ENCODE measurements around the gene CPEB2.
"Not testable (repeated sequence)": the region's sequence is repeated elsewhere in the genome, so short reads cannot be mapped to it uniquely, and the experiment has no call there.

CPEB2 gene

DNA sequence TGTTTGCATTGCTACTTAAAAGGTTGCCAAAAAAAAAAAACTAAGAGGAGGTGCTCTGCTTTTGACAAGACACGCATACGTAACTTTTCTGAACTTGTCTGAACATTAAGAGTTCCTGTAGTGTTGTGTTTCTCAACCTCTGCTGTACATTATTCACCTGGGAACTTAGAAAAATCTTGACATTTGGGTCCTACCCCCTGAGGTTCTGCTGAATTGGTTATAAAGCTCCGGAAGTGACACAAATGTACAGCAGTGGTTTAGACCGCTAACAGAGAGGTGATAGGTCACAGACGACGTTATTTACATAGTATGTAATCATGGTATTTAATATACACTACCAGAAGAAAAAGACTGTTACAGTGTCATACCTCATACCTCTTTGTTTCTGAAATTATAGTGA lies 61.1 kb downstream of the CPEB2 start:
- DNase-seq, result no peak

DNA sequence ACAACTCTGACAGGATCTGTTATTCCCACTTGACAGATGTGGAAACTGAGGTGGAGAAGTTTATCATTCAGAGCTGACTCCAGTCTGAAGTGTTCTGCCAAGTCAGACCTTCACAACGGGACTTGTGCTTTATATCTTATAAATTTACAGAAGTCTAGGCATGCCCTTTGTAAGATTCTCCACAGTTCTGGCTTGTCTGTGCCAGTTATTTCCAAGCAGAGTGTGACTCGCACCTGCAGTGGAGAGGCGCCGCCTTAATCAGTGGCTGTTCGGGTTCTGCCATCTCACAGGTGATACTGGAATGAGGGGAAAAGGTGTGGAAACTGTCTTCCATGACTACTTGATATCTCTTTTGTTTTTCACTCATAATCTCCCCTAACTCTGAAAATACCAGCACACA lies 63.2 kb downstream of the CPEB2 start:
- no peak for DNase-seq

DNA sequence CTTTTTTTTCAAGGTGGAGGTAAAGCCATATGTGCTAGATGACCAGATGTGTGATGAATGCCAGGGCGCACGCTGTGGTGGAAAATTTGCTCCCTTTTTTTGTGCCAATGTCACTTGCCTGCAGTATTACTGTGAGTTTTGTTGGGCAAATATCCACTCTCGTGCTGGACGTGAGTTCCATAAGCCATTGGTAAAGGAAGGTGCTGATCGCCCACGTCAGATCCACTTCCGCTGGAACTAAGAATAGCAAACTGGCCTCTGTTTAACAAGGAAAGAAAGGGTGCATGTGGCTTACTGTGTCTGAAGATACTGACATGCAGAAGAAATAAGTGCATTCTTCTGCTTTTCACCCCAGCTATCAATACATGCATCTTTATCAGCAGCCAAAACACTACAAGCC lies 63.9 kb downstream of the CPEB2 start:
- no peak for DNase-seq

DNA sequence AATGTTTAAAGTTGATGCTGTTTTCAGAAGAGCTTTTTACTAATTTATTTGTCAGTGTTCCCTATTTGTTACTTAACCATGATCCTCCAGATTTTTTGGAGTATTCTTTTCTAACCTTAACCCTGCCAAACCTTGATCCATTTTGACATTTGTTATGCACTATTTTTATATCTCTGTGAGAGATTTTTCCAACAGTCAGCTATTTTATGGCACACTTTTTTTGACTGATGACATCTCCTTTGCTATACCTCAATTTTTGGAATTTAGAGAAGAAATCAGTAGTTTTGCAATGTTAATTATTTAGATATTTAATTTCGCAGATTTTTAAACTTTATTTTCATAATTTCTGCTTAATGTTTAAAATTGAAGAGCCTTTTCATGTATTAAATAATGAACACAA lies 66.0 kb downstream of the CPEB2 start:
- DNase-seq, result no peak

DNA sequence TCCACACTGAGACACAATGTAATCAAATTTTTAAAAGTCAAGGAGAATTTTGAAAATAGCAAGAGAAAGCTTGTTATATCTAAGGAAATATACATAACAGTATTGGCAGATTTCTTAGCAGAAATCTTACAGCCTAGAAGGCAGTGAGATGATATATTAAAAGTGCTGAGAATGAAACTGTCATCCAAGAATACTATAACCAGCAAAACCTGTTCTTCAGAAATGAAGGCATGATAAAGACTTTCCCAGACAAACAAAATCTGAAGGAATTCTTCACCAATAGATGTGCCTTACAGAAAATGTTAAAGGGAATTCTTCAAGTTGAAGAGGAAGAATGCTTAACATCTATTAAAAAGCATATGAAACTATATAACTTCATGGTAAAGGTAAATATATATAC lies 73.6 kb downstream of the CPEB2 start:
- DNase-seq, result no peak

DNA sequence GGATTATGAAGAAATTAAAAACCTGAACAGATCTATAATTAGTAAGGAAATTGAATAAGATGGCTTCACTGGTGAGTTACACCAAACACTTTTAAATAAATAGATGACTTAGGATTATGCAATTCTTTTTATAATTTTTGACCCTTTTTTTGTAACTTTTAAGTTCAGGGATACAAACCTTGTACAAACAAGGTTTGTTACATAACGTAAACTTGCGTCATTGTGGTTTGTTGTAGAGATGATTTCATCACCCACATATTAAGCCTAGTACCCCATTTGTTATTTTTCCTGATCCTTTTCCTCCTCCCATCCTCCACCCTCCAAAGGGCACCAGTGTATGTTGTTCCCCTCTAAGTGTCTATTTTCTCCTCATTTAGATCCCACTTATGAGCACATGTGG lies 75.7 kb downstream of the CPEB2 start:
- no peak for DNase-seq

DNA sequence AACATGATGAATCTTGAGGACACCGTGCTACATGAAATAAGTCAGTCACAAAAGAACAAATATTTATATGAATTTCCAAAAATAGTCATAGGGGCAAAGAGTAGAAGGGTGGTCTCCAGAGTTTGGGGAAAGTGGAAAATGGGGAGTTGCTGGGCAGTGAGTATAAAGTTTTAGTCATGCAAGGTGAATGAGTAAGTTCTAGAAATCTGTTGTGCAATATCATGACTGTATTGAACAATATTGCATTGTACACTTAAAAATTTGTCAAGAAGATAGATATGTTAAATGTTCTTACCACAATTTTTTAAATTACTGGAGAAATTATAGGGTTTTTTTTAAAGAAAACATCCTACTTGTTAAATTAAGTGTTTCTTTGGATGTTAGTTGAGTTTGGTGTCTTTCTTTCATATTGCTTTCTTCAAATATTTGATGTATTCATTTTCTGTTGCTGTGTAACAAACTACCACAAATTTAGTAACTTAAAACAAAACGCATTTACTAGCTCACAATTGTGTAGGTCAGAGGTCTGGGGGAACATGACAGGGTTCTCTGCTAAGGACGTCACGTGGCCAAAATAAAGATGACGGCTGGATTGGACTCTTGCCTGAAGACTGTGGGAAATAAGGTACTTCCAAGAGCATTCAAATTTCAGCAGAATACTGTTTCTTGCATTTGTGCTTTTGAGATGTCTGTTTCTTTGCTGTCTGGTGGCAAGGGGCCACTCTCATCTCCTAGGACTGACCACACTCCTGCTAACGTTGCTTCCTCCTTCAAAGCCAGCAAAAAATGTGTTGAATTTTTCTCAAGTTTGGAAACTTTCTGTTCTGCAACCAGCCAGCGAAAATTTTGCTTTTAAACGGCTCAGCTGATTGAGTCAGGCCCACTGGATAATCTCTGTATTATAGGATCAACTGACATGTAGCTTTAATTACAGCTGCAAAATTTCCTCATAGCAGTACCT lies 76.7 kb downstream of the CPEB2 start:
- DNase-seq, result no peak

DNA sequence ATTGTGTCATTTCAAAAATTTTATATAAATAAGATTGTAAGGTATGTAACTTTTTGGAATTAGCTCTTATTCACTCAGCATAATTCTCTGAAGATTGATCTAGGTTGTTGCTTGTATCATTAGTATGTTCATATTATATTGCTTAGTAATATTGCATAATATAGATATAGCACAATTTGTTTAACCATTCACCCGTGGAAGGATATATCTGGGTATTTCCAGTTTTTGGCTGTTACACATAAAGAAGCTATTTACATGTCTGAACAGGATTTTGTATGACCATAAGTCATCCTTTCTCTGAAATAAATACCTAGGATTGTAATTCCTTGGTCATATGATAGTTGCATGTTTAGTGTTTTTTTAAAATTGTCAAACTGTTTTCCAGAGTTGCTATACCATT lies 82.5 kb downstream of the CPEB2 start:
- no peak for DNase-seq

DNA sequence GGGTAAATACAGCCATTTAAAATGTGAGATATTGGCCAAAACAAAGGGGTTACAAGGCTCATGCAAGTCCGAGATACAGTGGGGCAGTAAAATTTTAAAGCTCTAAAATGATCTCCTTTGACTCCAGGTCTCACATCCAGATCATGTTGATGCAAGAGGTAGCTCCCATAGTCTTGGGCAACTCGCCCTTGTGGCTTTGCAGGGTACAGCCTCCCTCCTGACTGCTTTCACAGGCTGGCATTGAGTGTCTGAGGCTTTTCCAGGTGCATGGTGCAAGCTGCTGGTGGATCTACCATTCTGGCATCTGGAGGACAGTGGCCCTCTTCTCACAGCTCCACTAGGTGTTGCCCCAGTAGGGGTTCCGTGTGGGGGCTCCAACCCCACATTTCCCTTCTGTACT lies 83.5 kb downstream of the CPEB2 start:
- DNase-seq, result not testable (repeated sequence)

DNA sequence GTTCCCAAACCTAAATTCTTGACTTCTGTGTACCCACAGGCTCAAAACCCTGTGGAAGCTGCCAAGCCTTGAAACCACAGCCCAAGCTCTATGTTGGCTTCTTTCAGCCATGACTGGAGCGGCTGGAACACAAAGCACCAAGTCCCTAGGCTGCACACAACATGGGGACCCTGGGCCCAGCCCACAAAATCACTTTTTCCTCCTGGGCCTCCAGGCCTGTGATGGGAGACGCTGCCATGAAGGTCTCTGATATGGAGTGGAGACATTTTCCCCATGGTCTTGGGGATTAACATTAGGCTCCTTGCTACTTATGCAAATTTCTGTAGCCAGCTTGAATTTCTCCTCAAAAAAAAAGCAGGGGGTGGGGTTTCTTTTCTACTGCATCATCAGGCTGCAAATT lies 84.0 kb downstream of the CPEB2 start:
- DNase-seq, result not testable (repeated sequence)

DNA sequence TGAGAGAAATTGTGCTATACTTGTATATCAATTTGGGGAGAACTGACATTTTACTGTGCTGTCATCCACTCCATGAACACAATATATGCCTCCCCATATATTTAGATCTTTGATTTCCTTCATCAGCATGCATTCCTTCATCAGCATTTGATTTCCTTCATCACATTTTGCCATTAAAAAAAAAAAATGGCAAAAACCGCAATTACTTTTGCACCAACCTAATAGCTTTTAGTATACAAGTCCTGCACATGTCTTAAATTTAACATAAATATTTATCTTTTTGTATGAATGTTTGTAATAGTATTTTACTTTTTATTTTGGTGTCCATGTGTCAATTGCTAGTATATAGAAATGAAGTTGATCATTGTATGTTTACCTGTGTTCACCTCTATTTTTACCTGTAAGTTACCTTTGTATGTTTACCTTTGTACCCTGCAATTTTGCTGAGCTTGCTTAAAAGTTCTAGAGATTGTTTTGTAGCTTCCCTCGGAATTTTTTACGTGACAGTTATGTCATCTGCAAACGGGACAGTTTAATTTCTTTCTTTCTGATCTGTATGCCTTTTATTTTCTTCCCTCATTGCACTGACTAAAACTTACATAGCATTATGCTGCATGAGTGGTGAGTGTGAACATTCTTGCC lies 86.2 kb downstream of the CPEB2 start:
- no peak for DNase-seq

DNA sequence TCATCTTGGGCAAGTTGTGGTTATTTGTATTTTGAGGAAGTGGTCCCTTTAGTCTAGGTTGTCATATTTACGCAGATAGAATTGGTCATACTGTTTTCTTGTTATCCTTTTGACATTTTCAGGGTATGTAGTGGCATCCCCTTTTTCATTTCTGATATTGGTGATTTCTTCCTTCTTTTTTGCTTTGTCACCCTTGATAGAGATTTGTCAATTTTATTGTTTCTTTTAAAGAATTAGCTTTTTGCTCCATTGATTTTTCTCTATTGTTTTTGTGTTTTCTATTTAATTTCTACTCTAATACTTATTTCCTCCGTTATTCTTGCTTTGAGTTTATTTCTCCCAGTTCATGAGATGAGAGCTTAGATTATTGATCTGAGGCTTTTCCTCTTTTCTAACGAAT lies 87.7 kb downstream of the CPEB2 start:
- DNase-seq, result no peak

DNA sequence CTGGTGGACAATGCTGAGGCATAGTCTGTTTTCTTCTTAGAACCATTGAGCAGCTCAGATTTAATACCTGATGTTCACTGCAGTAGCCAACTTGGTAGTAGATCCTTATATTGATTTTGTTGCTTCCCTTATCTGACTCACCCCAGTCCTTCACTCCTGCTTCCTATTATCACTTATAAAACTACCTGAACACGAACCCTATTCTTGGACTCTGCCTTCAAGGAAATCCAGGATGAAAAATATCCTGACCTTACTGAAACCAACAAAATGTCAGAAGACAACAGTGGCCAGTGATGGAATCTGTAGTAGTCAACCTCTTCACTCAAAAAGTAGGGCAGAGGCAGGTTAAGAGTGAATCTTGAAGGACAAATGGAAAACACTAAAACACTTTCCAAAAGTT lies 98.1 kb downstream of the CPEB2 start:
- DNase-seq, result no peak

DNA sequence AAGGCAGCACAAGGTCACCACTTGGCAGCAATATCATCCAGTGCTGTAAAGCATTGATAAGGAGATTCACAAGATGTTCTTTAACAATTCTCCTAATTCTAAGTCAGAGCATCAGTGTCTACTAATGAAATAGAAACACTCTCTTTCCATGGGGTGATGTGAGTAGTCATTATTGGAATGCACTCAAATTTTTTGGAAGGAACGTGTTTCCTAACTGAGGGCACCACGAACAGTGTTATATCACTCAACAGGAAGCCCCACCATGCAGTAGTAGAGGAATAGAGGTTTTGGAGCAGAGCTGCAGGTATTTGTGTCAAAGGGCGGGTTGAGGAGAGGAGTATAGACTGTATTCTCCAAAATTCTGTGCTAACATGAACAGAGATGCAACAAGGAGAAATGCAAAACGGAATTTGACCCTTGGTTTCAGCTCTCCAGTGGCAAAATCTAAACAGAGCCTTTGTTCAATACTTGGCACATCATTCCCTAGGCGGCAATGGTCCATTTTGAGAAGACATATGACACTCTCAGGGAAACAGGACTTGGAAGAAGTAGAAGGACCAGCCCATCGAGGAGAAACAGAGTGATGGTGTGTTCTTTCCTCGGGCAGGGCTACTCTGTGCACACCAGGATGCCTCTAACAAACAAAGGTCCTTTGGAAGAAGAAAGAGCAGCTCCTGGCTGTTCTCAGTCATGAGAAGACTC lies 98.9 kb downstream of the CPEB2 start:
- DNase-seq, result no peak

DNA sequence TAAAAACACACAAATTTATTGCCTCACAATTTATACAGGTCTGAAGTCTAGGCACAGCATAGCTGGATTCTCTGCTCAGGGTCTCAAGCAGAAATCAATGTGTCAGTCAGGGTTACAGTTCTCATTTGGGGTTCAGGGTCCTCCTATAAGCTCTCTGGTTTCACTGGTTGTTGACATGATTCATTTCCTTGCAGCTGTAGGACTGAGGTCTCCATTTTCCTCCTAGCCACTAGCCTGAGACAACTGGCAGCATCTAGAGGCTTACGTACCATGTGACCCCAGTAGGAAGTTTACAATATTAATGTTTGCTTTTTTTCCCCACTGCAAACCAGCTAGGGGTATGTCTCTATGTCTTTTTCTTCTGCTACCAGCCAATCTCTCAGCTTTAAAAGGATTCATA lies 102.5 kb downstream of the CPEB2 start:
- no peak for DNase-seq

DNA sequence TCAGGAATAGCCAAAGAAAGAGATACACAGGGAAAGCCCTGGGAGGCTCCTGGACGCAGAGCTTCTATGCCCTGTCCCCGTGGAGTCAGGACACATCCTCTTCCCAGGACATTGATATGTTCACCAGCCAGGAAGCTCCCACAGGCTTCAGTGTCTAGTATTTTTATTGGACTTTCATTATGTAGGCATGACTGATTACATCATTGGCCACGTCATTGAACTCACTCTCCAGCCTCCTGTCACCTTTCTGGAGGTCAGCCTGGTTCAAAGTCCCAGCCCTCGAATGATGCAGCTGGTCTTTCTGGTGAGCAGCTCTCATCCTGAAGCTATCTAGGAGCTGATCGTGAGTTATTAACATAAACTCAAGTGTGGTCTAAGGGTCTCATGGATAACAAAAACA lies 104.1 kb downstream of the CPEB2 start:
- no peak for DNase-seq

DNA sequence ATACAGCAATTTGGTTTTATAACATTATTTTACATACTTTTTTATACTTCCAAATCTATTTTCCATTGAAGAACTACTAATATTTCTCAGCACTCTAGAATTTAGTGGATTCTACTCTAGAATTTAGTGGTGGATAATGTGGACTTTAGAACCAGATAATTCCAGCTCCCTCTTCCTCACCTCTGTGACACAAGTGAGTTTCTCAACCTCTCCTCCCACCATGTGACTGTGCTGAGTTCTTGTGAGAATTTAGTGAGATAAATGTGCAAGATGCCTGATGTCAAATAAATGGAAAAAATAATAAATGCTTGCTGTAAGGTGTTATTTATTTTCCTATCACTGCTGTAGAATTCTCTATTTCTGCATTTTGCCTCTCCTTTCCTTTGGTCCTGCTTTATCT lies 107.3 kb downstream of the CPEB2 start:
- no peak for DNase-seq

DNA sequence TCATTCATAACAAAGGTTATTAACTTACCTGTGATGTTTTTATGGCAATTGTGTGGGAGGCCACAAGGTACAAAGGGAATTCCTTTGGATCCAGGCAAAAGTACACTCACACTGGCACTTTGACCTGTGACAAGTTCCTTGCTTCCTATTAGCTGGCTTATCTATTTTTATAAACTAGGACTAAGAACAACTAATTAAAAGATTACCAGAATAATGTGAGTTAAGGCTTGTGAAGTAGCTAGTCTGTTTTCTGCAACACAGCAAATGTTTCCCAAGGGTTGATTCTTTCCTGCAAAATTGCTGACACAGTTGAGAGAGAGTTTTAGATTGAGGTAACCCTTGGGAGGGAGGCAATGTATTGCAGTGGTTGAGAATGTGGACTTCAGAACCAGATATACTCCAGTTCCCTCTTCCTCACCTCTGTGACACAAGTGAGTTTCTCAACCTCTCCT lies 107.9 kb downstream of the CPEB2 start:
- DNase-seq, result no peak

DNA sequence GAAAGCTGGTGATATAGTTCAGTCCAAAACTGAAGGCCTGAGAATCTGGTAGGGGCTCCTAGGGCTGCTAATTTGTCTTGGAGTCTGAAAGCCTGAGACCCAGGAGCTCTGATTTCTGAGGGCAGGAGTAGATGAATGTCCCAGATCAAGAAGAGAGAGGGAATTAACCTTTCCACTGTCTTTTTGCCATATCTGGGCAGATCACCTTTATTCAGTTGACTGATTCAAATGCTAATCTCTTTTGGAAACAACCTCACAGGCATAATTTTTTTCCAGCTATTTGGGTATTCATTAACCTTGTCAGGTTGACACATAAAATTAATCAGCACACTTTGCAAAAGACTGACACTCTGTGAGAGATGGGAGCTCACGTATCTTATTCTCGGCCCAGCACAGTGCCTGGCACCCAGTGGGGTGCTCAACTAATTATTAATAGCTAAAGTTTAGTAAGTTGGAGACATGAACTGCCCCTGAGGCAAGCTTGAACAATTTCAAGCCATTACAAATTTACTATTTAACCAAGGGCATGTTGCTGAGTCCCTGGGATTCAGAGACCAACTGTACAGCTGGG lies 114.3 kb downstream of the CPEB2 start:
- DNase-seq, result no peak

DNA sequence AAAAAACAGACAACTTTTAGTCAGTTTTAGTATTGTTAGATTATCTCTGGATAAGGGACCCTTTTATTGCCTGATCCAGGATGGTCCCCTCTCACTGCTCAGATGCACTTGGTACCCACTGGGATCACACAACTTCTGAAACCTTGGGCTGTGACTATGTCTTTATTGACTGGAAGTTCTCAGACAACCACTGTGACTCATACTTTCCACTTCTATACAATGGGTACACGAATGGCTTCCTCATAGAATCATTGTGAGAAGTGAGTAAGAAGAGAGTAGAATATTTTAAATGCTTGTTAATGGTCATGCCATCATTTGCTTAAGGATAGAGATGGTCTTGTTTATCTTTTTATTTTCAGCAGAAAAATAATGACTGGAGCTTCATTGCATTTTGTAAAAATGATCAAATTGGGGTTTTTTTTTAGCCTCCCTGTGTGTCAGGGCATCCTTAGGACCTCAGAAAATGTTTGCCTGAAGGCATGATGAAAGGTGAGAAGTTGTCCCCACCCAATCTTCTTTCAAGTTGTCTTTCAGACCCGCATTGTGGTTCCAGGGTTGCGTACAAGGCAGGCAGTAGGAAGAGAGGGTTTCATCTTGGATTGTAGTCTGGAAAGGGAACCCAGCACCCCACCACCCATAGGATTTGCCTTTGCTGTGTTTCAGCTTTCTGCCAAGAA lies 115.1 kb downstream of the CPEB2 start:
- DNase-seq, result no peak

DNA sequence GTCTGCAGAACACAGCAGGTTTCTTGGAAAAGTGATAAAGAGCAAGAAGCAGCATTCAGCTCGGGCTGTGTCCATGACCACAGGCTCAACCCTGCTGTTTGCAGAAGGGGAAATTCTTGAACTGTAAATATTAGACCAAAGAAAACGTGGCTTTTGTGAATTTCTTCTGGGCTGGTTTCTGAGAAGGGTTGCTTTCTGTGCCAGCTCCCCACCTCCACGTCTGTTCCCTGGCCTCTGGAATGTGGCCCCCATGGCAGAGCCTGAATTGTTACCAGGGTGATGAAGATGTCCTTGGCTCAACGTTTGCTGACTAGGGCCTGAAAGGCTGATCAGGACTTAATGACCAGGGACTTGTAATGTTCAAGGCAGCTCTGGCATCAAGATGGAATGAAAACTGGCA lies 116.0 kb downstream of the CPEB2 start:
- DNase-seq, result no peak
